Neural crest cell (in vitro differentiated cells): ENCODE measurements around the gene TSPAN18. TPM values are rescaled to one million over a fixed set of nuclear protein-coding genes. Genes with fewer than 3 reads are reported as not detected.

ENCODE experiments used
- DNase-seq: peaks from one replicate; pipeline ENCODE4 v3.0.0; 2021; ENCODE audit warnings: low read depth, mixed read lengths, low spot score
- H3K27ac Mint-ChIP-seq: one replicate; pipeline ENCODE4 v1.8.0; 2021; ENCODE audit warnings: mild to moderate bottlenecking, mixed read lengths; ENCODE audit not compliant: unreplicated experiment
- H3K27me3 Mint-ChIP-seq: 2 replicates; pipeline ENCODE4 v1.8.0; 2021; ENCODE audit warnings: low read depth, mild to moderate bottlenecking, mixed read lengths
- H3K36me3 Mint-ChIP-seq: 2 replicates; pipeline ENCODE4 v1.8.0; 2021; ENCODE audit warnings: low read depth, mild to moderate bottlenecking, mixed read lengths
- H3K4me1 Mint-ChIP-seq: 2 replicates; pipeline ENCODE4 v1.8.0; 2021; ENCODE audit warnings: mixed read lengths
- H3K4me3 Mint-ChIP-seq: one replicate; pipeline ENCODE4 v1.8.0; 2021; ENCODE audit warnings: mild to moderate bottlenecking, mixed read lengths
- H3K9me3 Mint-ChIP-seq: 2 replicates; pipeline ENCODE4 v1.8.0; 2021; ENCODE audit warnings: mixed read lengths
- total RNA-seq: library from RNA; stranded (reverse); gene quantifications from 2 replicates; pipeline ENCODE4 v1.2.1, GENCODE V29; 2021
- TF ChIP-seq, protein P1 (sequence below): fragments of 200-600 bp; sonication (generic); conservative IDR thresholded peaks from 2 replicates; pipeline ENCODE4 v1.5.0; 2021; ENCODE audit warnings: antibody characterized with exemption, mild to moderate bottlenecking

TSPAN18 gene
- total RNA-seq, 1 donor from 2014 or later, result 125 TPM

DNA sequence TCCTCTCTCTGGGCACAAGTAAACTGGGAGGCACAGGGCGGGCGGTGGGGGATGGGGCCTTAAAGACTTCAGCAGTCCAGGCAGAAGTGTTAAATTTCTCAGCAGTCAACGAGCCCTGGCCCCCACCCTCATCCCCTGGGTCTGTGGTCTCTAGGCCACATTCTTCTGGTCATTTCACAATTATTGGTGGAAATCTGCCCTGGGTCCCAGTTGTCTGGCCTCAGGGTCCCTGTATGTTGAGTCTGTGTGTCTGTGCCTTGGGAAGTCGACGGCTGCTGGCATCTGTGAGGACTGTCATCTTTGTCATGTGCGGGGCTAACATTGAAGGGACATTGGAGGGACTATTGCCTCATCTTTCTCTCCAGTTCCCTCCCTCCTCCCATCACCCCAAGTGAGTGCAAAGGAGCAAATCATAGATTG, 1.7 kb downstream of the TSPAN18 start:
- Mint-ChIP-seq H3K27me3 (no peaks in the 10 kb centered on the region), H3K27ac (peak overlapping the region; percentile 9), H3K4me1 (peaks cover 71% of the 10 kb centered on the region), H3K9me3 (no peaks in the 10 kb centered on the region), H3K36me3 (no peaks in the 10 kb centered on the region), H3K4me3 (peak overlapping the region; percentile 86)
- TF ChIP-seq, protein P1, sequence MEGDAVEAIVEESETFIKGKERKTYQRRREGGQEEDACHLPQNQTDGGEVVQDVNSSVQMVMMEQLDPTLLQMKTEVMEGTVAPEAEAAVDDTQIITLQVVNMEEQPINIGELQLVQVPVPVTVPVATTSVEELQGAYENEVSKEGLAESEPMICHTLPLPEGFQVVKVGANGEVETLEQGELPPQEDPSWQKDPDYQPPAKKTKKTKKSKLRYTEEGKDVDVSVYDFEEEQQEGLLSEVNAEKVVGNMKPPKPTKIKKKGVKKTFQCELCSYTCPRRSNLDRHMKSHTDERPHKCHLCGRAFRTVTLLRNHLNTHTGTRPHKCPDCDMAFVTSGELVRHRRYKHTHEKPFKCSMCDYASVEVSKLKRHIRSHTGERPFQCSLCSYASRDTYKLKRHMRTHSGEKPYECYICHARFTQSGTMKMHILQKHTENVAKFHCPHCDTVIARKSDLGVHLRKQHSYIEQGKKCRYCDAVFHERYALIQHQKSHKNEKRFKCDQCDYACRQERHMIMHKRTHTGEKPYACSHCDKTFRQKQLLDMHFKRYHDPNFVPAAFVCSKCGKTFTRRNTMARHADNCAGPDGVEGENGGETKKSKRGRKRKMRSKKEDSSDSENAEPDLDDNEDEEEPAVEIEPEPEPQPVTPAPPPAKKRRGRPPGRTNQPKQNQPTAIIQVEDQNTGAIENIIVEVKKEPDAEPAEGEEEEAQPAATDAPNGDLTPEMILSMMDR, result no peak
- DNase-seq, result no peak

- Mint-ChIP-seq H3K4me3 (peak overlapping the region; percentile 86), H3K27ac (no peak overlapping the region), H3K36me3 (no peaks in the 10 kb centered on the region), H3K9me3 (no peaks in the 10 kb centered on the region), H3K27me3 (no peaks in the 10 kb centered on the region), H3K4me1 (peaks cover 75% of the 10 kb centered on the region)
- DNase-seq, result no peak
- TF ChIP-seq, protein P1, result no peak
Observed at GRCh38 chr11:44729063-44729462, 2.3 kb downstream of the TSPAN18 start.

DNA sequence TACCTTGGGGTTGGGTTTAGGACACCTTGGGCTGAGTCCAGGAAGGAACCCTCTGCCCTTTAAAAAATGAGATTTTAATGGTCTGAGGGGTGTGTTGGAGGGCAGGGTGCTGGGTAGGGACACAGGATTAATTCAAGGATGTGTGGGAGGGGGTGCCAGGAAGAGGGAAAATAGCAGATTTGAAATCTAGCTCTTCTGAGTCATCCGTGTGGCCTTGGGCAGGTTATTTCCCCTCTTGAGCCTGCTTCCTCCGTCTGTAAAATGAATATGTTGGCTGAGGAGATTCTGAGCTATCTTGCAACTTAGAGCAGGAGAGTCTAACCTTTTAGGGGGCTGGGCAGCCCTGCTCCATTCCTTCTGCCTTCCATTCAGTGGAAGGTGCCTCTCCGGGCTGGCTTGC, 3.0 kb downstream of the TSPAN18 start:
- Mint-ChIP-seq H3K9me3 (no peaks in the 10 kb centered on the region), H3K4me3 (peak overlapping the region; percentile 86), H3K36me3 (no peaks in the 10 kb centered on the region), H3K4me1 (peaks cover 80% of the 10 kb centered on the region), H3K27me3 (no peaks in the 10 kb centered on the region), H3K27ac (no peak overlapping the region)
- TF ChIP-seq, protein P1, result no peak
- DNase-seq, result no peak

GRCh38 chr11:44730775-44731174, 4.0 kb downstream of the TSPAN18 start:
- peaks cover 75% of the 10 kb centered on the region for H3K4me1 Mint-ChIP-seq
- H3K36me3 Mint-ChIP-seq, result no peaks in the 10 kb centered on the region
- no peaks in the 10 kb centered on the region for H3K27me3 Mint-ChIP-seq
- TF ChIP-seq, protein P1, result no peak
- H3K4me3 Mint-ChIP-seq, result peak overlapping the region; percentile 64
- peak overlapping the region; percentile 28 for H3K27ac Mint-ChIP-seq
- DNase-seq, result no peak
- H3K9me3 Mint-ChIP-seq, result no peaks in the 10 kb centered on the region

DNA sequence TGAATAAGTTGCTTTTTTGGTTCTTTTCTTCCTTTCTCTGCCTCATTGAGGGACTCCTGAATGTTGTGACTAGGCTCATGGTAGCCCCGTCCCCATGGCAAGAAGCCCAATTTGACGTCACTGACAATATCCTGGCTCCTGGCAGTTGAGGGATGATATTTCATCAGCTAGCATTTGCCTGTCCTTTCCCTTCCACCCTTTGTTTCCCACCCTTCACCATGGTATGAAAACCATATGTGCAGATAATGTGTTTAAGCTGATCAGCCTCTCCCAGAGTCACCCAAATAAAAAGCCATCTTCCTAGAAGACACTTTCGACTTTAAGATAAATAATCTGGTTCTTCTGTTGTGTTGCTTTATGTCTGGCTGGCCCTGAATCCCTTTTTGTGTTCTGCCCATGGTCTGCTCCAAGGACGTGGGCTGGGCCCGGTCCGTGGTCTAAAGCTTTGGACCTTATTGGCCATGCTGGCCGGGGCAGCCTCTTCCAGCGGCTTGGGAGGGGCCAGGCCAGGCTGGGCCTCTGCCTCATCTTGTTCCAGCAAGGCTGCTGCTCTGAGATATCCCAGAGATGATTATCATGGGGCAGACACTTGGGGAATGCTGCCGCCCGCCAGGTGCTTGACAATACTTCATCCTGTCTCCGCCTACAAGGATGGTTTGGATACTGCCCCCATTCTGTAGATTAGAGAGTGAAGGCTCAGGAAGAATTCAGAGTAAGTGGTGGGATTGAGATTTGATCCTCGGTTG, 5.1 kb downstream of the TSPAN18 start:
- Mint-ChIP-seq H3K4me3 (peak overlapping the region; percentile 68), H3K4me1 (peaks cover 77% of the 10 kb centered on the region)

More for the DNA sequence above, 5.1 kb downstream of the TSPAN18 start:
- DNase-seq, result no peak
- H3K27ac Mint-ChIP-seq, result peak overlapping the region; percentile 53
- H3K27me3 Mint-ChIP-seq, result no peaks in the 10 kb centered on the region
- no peaks in the 10 kb centered on the region for H3K36me3 Mint-ChIP-seq
- H3K9me3 Mint-ChIP-seq, result no peaks in the 10 kb centered on the region
- TF ChIP-seq, protein P1, result no peak
